Measurements from ENCODE around the gene TMEM273.

TMEM273 gene

GRCh38 chr10:49174926-49175500 lies 13.2 kb downstream of the TMEM273 start:
- DNase-seq = no peak

- DNase-seq = no peak
Observed at GRCh38 chr10:49174261-49174925, 13.8 kb downstream of the TMEM273 start.

- no peak for DNase-seq
Observed at GRCh38 chr10:49173853-49174252, 14.3 kb downstream of the TMEM273 start.

GRCh38 chr10:49173201-49173772 lies 14.9 kb downstream of the TMEM273 start:
- no peak for DNase-seq

- no peak for DNase-seq
Observed at GRCh38 chr10:49172777-49173132, 15.4 kb downstream of the TMEM273 start.

GRCh38 chr10:49172061-49172776 lies 16.0 kb downstream of the TMEM273 start:
- no peak for DNase-seq

- no peak for DNase-seq
Observed at GRCh38 chr10:49171326-49172060, 16.7 kb downstream of the TMEM273 start.

- no peak for DNase-seq
Observed at GRCh38 chr10:49170632-49171325, 17.4 kb downstream of the TMEM273 start.

- DNase-seq = no peak
Observed at GRCh38 chr10:49169776-49170175, 18.4 kb downstream of the TMEM273 start.

- no peak for DNase-seq
Observed at GRCh38 chr10:49168831-49169500, 19.2 kb downstream of the TMEM273 start.

- DNase-seq = no peak
Observed at GRCh38 chr10:49168171-49168540, 20.0 kb downstream of the TMEM273 start.

- no peak for DNase-seq
Observed at GRCh38 chr10:49167425-49168170, 20.6 kb downstream of the TMEM273 start.

GRCh38 chr10:49166484-49167400 lies 21.4 kb downstream of the TMEM273 start:
- no peak for DNase-seq

- no peak for DNase-seq
Observed at GRCh38 chr10:49165821-49166483, 22.2 kb downstream of the TMEM273 start.

- no peak for DNase-seq
Observed at GRCh38 chr10:49165259-49165658, 22.9 kb downstream of the TMEM273 start.

- no peak for DNase-seq
Observed at GRCh38 chr10:49164559-49165188, 23.5 kb downstream of the TMEM273 start.

GRCh38 chr10:49163741-49164140 lies 24.4 kb downstream of the TMEM273 start:
- DNase-seq = no peak

- no peak for DNase-seq
Observed at GRCh38 chr10:49162761-49163310, 25.4 kb downstream of the TMEM273 start.

- no peak for DNase-seq
Observed at GRCh38 chr10:49162063-49162462, 26.1 kb downstream of the TMEM273 start.
